Stimulated activated CD4-positive, alpha-beta T cell treated with anti-CD3 and anti-CD28 coated beads, Interleukin-12 subunit alpha, Interleukin-12 subunit beta, amount 100 ng/mL, for 24 hours (primary cell): ENCODE results near the gene DSC3.

Source experiments
- DNase-seq, 2 experiments: peaks; one replicate each; pipeline ENCODE4 v3.0.0-alpha.2; 2020; ENCODE audit warnings: low read depth in 2 of 2

The DSC3 gene

GRCh38 chr18:30971338-30971956 lies 71.1 kb downstream of the DSC3 start:
- DNase-seq = no peak

GRCh38 chr18:30970196-30970816 lies 72.2 kb downstream of the DSC3 start:
- DNase-seq = no peak

DNA sequence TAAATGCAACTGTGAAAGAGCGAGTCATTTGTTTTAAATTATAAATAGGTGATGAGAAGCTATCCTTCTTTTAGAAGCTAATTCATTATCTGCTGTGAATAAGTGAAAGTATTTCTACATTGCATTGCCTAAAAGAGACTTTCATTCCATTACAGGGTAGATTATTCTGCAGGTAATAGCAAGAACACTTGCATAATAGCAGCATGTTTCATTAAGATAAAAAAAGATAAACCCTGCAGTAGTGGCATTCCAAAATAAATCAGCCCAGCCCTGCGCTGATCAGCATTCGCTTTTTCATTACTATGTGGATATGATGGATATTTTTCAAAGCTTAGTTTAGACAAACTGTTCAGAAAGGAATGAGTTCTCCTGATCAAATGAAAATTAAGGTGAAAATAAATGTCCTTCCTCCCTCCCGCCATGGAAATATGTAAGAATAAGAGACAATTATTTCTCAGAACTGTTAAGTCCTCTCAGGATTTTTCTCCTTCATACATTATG lies 72.8 kb downstream of the DSC3 start:
- DNase-seq = no peak

- no peak for DNase-seq
Measured at GRCh38 chr18:30967701-30968100, 74.8 kb downstream of the DSC3 start.

DNA sequence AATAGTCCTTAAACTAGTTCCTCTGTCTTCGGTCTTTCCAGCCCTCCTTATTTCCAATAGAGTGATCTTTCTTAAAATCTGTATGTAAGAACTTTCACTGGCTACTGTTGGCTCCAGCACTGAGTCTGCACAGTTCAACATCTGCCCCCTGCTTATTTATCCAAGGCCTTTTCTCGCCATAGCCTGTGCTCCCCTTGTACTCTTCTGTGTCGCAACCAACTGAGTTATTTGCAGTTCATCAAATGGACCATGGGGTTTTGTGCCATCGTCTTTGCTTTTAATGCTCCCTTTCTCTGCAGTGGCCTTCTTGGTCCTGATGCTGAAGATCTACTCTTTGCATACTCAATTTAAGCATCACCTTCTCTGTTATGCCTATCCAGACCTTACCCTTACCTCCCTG lies 77.3 kb downstream of the DSC3 start:
- no peak for DNase-seq

DNA sequence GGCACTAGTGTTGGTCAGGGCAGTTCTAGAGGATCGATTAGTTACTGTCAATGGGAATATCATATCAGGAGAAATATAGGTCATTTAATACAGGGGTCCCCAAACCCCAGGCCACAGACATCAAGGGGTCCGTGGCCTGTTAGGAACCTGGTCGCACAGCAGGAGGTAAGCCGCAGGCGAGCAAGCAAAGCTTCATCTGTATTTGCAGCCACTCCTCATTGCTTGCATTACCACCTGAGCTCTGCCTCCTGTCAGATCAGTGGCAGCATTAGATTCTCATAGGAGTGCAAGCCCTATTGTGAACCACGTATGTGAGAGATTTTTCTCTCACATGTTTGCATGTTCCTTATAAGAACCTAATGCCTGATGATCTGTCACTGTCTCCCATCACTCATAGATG lies 81.9 kb downstream of the DSC3 start:
- DNase-seq = no peak

GRCh38 chr18:30957066-30957465 lies 85.5 kb downstream of the DSC3 start:
- DNase-seq = no peak

DNA sequence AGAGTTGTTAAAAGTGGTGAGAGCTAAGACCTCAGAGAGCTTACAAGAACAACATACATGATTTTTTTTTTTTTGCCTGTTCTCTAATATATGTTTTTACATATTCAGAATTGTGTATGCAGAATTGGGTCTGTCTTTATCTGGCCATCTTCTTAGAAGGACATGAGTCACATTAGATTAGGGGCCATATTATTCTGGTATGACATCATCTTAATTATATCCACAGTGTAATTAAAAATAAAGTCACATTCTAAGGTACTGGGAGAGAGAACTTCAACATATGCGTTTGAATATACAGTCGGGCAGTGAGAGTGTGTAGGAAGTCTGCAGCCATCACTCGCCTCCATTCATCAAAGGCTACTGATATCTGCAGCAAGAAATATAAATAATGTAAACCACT lies 88.3 kb downstream of the DSC3 start:
- DNase-seq = no peak

GRCh38 chr18:30945761-30946160 lies 96.8 kb downstream of the DSC3 start:
- DNase-seq = no peak

DNA sequence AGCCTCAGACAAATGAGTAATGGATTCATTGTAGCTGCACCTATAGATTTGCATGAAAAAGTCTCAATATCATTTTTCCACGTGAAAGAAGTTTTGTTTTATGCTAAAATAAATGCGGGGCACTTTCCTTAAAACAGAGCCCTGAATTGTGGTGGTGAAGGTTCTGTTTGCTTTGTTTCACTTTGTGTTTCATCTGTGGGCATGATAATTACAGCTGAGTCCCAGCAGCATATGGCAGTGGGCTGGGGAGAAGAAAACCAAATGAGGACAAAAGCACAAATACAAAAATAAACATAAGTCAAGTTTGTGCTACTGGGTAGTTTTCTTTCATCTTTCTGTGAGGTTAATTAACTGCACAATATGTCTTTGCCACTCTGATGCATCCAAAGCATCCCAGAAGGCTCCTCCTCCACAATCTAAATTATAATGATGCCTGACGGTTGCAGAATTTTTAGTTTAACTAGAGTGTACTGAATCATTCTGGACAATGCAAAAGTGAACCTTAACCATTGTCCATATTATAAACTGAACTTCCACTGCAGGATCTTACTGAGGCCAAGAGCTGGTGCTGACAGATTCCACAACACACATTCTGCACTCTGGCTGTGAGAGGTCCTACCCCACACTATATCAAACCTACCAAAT lies 97.6 kb downstream of the DSC3 start:
- no peak for DNase-seq

GRCh38 chr18:30940952-30941539 lies 101.5 kb downstream of the DSC3 start:
- no peak for DNase-seq
